Naive B cell (primary cell): ENCODE data around the gene LRRC17. TPM values are rescaled to one million over a fixed set of nuclear protein-coding genes. Genes with fewer than 3 reads are reported as not detected.
"Not testable (repeated sequence)": the region's sequence is repeated elsewhere in the genome, so short reads cannot be mapped to it uniquely, and the experiment has no call there.

Experiments used
- ATAC-seq, 2 donors: fragments of 150-1000 bp; cut with Tn5 transposase; 2 replicates each; pipeline ENCODE4 v1.10.0; 2021; ENCODE audit warnings: low read depth in 2 of 2, mild to moderate bottlenecking in 2 of 2, moderate library complexity in 2 of 2
- DNase-seq: peaks from one replicate; pipeline ENCODE4 v3.0.0; 2022
- H3K27ac Mint-ChIP-seq, 6 donors: one replicate each; pipeline ENCODE4 v1.8.0; 2020 to 2022; ENCODE audit warnings: mild to moderate bottlenecking in 6 of 6, mixed read lengths in 6 of 6, moderate library complexity in 5 of 6, inconsistent platforms in 2 of 6
- H3K27me3 Mint-ChIP-seq, 3 donors: one replicate each; pipeline ENCODE4 v1.8.0; 2021 to 2022; ENCODE audit warnings: mixed read lengths in 3 of 3, mild to moderate bottlenecking in 1 of 3
- H3K36me3 Mint-ChIP-seq, 2 donors: one replicate each; pipeline ENCODE4 v1.8.0; 2020 to 2022; ENCODE audit warnings: mixed read lengths in 2 of 2, inconsistent platforms in 1 of 2, mild to moderate bottlenecking in 1 of 2
- H3K4me1 Mint-ChIP-seq, 3 donors: one replicate each; pipeline ENCODE4 v1.8.0; 2020 to 2022; ENCODE audit warnings: mixed read lengths in 3 of 3, inconsistent platforms in 1 of 3, mild to moderate bottlenecking in 1 of 3, moderate library complexity in 1 of 3
- H3K4me3 Mint-ChIP-seq, 8 donors: one replicate each; pipeline ENCODE4 v1.8.0; 2020 to 2022; ENCODE audit warnings: mild to moderate bottlenecking in 8 of 8, mixed read lengths in 8 of 8, moderate library complexity in 8 of 8, inconsistent platforms in 2 of 8
- H3K9me3 Mint-ChIP-seq, 7 donors: one replicate each; pipeline ENCODE4 v1.8.0; 2020 to 2022; ENCODE audit warnings: mixed read lengths in 7 of 7, mild to moderate bottlenecking in 5 of 7, inconsistent platforms in 2 of 7, moderate library complexity in 1 of 7
- polyA plus RNA-seq, 6 donors: library from polyadenylated mRNA; unstranded; fragments of 300-500 nt; fragmentation: Illumina TruSeq; gene quantifications; one replicate each; pipeline ENCODE4 v1.2.3, GENCODE V29; 2021; ENCODE audit warnings: low read depth in 6 of 6

LRRC17 gene
- polyA plus RNA-seq, 6 donors from 2014 or later, result 0.40 to 1.2 TPM; not detected in 4

DNA sequence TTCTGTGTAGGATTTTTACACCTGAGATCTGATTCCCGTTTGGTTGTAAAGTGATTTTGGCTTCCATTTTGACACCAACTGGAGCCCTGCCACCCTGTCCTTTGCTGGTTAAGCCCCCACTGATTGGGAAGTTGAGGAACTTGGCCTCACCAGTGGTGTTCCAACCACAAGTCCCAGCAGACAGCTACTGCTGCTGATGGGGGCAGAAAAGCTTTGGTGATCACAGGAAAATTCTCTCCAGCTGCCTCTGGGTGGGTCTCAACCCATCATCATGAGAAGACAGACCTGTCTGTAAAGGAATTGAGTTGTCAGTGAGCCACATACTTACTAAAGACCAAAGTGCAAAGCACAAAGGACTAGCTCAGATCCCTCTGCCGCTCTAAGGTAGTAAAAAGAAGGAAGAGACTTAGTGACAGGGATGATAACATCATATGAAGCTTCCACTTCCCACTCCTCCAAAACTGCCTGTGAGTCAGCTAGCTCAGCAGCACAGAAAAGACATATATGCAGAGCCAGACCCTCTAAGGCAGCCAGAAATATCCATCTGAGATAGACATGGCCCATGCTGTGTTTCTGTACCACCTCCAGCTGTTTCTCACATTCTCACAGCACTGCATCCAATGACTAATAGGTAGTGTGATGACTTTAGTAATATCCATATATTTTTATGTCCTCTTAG is 22.4 kb upstream of the LRRC17 start:
- no peaks in the 10 kb centered on the region for H3K36me3 Mint-ChIP-seq
- peaks cover 0 to 1% (median 0%) of the 10 kb centered on the region in 3 donors for H3K4me1 Mint-ChIP-seq
- peaks cover 0 to 2% (median 0%) of the 10 kb centered on the region in 7 donors for H3K9me3 Mint-ChIP-seq
- no peaks in the 10 kb centered on the region for H3K27me3 Mint-ChIP-seq
- ATAC-seq (no peak), DNase-seq (no peak)
- H3K27ac Mint-ChIP-seq, result no peak overlapping the region
- no peak overlapping the region for H3K4me3 Mint-ChIP-seq

DNA sequence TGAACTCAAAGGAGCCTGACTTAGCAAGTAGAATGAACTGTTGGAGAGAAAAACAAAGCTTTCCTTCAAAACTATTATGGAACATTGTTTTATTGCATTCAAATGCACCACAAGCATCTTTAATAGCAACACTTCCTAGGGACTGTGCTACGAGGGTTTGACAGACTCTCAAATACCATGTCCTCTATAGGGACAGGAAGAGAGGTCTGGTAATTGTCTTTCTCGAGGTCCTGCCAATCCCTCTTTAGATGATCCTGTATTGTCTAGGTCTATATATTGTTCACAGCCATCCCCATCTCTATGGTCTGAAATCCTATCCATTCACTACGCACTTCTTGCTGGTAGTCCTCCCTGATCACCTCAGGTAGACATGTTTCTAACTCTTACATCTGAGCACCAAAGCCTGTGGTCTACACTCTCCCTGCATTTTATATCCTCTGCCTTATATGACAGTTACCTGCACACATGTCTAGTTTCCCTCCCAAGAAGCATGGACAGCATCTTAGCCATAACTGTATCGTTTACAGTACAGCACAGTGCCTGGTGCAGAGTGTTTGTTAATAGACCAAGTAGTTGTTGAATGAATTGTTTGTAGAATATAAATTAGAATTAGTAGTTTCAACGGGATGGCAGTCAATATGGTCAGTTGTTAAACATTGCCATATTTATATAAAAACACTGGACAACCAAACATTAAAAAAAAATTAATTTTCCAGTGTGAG is 21.7 kb upstream of the LRRC17 start:
- peaks cover 0 to 1% (median 0%) of the 10 kb centered on the region in 3 donors for H3K4me1 Mint-ChIP-seq
- H3K27me3 Mint-ChIP-seq, result no peaks in the 10 kb centered on the region
- no peaks in the 10 kb centered on the region for H3K36me3 Mint-ChIP-seq
- no peak overlapping the region for H3K27ac Mint-ChIP-seq
- ATAC-seq (no peak), DNase-seq (no peak)
- peaks cover 0 to 2% (median 0%) of the 10 kb centered on the region in 7 donors for H3K9me3 Mint-ChIP-seq
- no peak overlapping the region for H3K4me3 Mint-ChIP-seq

DNA sequence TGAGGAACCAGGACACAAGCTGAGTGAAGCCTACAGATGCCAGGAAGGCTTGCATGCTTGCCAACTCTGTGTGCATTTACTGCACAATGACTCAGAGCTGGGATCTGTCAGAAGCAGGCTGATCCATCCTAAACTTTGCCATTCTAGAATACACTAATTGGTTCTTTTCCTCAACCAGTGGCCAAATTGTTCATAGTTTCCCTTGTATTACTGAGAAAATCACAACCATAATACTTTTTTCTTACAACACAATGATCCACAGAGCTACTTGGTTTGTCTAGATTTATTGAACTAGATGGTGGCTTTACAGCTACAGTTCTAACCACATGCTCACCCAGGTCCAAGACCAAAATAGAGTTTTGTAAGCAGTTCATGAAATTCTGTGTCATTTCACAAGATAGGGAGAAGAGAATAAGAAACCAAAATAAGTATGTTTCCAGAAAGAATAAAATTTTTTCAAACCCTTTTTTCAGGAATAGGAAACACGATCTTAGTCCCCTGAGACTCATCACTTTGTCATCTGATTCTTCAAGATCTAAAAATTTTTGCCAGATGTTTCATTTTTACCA is 21.0 kb upstream of the LRRC17 start:
- no peaks in the 10 kb centered on the region for H3K27me3 Mint-ChIP-seq
- H3K4me1 Mint-ChIP-seq, result peaks cover 0 to 1% (median 0%) of the 10 kb centered on the region in 3 donors
- H3K27ac Mint-ChIP-seq, result no peak overlapping the region
- H3K4me3 Mint-ChIP-seq, result no peak overlapping the region
- ATAC-seq (no peak), DNase-seq (no peak)
- H3K9me3 Mint-ChIP-seq, result peaks cover 0 to 2% (median 0%) of the 10 kb centered on the region in 7 donors
- H3K36me3 Mint-ChIP-seq, result no peaks in the 10 kb centered on the region

DNA sequence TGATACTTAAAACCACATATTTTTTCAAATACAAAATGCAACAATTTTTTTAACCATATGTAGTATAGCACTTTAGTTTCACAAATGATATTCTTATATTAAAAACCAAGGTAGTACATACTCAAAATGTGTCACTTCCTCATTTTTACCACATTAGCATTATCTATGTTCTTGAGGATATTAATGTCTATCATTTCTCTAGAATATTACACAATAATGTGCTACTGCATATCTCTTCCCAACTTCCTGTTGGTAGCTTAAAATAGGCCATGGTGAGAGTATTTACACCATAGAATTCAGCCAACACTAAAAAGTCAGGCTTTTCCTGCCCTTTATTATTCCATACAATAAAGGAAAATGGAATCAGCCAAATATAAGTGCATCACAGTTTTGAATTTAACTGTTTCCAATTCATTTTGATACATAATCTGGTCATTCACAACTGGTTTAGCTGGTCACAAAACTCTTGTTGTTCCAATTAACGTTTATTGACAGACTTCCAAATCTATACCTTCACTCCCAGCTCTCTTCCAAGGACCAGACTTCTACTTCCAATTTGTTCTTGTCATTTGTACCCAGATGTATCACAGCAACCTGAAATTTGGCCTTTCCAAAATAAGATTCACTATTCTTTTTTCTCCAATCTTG is 20.0 kb upstream of the LRRC17 start:
- no peaks in the 10 kb centered on the region for H3K27me3 Mint-ChIP-seq
- peaks cover 0 to 1% (median 0%) of the 10 kb centered on the region in 3 donors for H3K4me1 Mint-ChIP-seq
- H3K4me3 Mint-ChIP-seq, result no peak overlapping the region
- H3K36me3 Mint-ChIP-seq, result no peaks in the 10 kb centered on the region
- no peak for DNase-seq
- no peak overlapping the region for H3K27ac Mint-ChIP-seq
- peak; percentile 46 to 61 for ATAC-seq
- H3K9me3 Mint-ChIP-seq, result peaks cover 0 to 2% (median 0%) of the 10 kb centered on the region in 7 donors

DNA sequence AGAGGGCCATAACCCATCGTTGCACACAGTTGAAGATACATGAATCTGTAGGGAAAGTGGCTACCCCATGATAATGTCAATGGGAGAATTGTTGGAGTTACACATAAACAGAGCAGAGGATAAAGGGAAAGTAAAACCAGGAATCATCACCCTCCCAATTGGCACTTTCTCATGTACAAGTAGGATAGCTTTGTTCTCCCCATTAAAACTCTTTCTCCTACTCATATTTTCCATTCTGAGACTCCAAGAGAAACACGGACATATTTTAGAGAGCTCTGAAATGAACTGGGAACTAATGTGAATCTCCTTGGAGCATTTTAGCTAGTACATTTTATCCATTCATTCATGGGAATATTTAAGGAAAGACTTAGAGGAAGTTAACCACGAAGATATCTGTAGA is 17.2 kb upstream of the LRRC17 start:
- DNase-seq, result no peak
- no peaks in the 10 kb centered on the region for H3K36me3 Mint-ChIP-seq
- H3K4me1 Mint-ChIP-seq, result peaks cover 0 to 1% (median 0%) of the 10 kb centered on the region in 3 donors
- no peak for ATAC-seq
- no peak overlapping the region for H3K4me3 Mint-ChIP-seq
- H3K27ac Mint-ChIP-seq, result no peak overlapping the region
- H3K9me3 Mint-ChIP-seq, result peaks cover 0 to 2% (median 0%) of the 10 kb centered on the region in 7 donors
- no peaks in the 10 kb centered on the region for H3K27me3 Mint-ChIP-seq

DNA sequence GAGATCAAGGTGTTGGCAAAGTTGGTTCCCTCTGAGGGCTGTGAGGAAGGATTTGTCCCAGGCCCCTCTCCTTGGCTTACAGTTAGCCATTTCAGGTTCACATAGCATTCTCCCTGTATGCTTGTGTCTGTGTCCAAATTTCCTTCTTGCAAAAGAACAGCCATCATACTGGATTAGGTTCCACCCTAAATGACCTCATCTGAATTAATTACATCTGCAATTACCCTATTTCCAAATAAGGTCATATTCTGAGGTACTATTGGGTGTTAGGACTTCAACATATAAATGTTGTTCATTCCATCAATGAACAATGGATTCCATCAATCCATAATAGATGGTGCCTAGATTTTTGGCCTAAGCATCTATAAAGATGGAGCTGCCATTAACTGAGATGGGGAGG is 16.2 kb upstream of the LRRC17 start:
- Mint-ChIP-seq H3K36me3 (no peaks in the 10 kb centered on the region), H3K27me3 (no peaks in the 10 kb centered on the region)
- DNase-seq, result no peak

DNA sequence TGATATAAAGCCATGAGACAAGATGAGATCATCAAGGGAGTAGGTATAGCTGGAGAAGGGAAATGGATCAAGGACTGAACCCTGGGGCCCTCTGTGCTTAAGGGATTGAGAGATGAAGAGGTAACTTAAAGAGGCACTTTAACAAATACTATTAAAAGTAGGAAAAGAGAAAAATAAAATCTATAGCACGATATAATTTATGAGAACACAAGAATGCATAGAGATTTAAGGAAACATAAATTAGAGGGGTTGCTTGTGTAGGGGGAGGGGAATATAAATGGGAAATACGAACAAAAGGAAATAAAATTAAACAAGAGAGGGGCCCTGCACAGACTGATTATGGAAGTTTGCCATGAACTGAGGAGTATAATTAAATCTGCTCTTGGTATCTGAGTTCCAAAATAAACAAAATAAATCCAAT is 15.6 kb upstream of the LRRC17 start:
- H3K4me1 Mint-ChIP-seq, result peaks cover 0 to 1% (median 0%) of the 10 kb centered on the region in 3 donors
- peaks cover 0 to 2% (median 0%) of the 10 kb centered on the region in 7 donors for H3K9me3 Mint-ChIP-seq
- H3K27me3 Mint-ChIP-seq, result no peaks in the 10 kb centered on the region
- H3K36me3 Mint-ChIP-seq, result no peaks in the 10 kb centered on the region
- no peak overlapping the region for H3K4me3 Mint-ChIP-seq
- DNase-seq, result no peak
- ATAC-seq, result no peak
- H3K27ac Mint-ChIP-seq, result peak overlapping the region in 1 of 6 donors; percentile 23

More for the DNA sequence above, 16.2 kb upstream of the LRRC17 start:
- H3K9me3 Mint-ChIP-seq, result peaks cover 0 to 2% (median 0%) of the 10 kb centered on the region in 7 donors
- H3K4me3 Mint-ChIP-seq, result no peak overlapping the region
- ATAC-seq, result no peak
- H3K27ac Mint-ChIP-seq, result no peak overlapping the region
- peaks cover 0 to 1% (median 0%) of the 10 kb centered on the region in 3 donors for H3K4me1 Mint-ChIP-seq

DNA sequence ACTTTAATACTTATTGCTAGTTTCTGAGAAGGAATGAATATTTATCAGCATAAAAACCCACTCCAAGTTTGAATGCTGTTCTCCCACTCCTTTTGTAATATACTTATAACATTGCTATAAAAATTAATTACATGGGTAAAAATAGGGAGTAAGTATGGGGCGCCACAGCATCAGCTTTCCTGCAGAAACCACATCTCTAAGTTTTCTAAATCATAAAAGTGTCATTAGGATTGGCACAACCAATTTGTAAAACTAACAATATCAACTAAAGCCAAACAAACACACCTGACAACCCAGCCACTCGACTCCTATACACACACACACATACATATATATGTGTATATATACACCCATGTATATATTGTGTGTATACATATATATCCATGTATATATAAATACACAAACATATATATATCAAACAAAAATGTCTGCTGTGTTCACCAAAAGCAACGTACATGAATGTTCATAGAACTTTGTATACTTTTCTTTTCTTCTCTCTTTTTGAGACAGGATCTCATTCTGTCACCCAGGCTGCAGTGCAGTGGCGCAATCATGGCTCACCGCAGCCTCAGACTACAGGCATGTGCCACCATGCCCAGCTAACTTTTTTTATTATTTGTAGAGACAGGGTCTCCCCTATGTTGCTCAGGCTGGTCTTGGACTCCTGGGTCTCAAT is 14.8 kb upstream of the LRRC17 start:
- H3K36me3 Mint-ChIP-seq, result no peaks in the 10 kb centered on the region
- DNase-seq, result no peak
- no peak overlapping the region for H3K4me3 Mint-ChIP-seq
- peaks cover 0 to 1% (median 0%) of the 10 kb centered on the region in 3 donors for H3K4me1 Mint-ChIP-seq
- H3K27ac Mint-ChIP-seq, result no peak overlapping the region
- no peak for ATAC-seq
- H3K27me3 Mint-ChIP-seq, result no peaks in the 10 kb centered on the region
- peaks cover 0 to 2% (median 0%) of the 10 kb centered on the region in 7 donors for H3K9me3 Mint-ChIP-seq

DNA sequence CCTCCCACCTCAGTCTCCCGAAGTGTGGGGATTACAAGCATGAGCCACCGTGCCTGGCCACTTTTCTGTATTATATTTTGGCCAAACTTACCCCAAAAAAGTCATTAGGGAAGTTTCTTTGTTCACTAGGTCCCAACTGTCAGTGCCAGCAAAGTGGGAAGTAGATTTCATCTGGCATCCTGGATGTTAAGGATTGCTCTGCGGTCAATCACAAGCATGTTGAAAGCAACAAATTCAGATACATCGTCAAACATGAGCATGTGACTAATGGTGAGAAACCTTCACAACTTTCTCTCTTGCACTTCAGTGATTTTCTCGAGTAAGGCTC is 14.3 kb upstream of the LRRC17 start:
- Mint-ChIP-seq H3K4me1 (peaks cover 0 to 1% (median 0%) of the 10 kb centered on the region in 3 donors), H3K27ac (no peak overlapping the region), H3K9me3 (peaks cover 0 to 3% (median under 1%) of the 10 kb centered on the region in 7 donors), H3K27me3 (no peaks in the 10 kb centered on the region), H3K36me3 (no peaks in the 10 kb centered on the region), H3K4me3 (no peak overlapping the region)
- ATAC-seq, result no peak
- no peak for DNase-seq

DNA sequence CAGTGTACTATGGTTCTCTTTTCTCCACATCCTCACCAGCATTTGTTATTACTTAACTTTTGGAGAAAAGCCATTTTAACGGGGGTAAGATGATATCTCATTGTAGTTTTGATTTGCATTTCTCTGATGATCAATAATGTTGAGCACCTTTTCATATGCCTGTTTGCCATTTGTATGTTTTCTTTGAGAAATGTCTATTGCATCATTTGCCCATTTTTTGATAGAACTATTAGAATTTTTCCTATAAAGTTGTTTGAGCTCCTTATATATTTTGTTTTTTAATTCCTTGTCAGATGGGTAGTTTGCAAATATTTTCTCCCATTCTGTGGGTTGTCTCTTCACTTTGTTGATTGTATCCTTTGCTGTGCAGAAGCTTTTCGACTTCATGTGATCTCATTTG is 10.7 kb upstream of the LRRC17 start:
- not testable (repeated sequence) for H3K4me1 Mint-ChIP-seq, H3K4me3 Mint-ChIP-seq, H3K27me3 Mint-ChIP-seq, ATAC-seq, H3K27ac Mint-ChIP-seq, DNase-seq, H3K36me3 Mint-ChIP-seq
- H3K9me3 Mint-ChIP-seq, result peaks cover 0 to 36% (median 12%) of the 10 kb centered on the region in 7 donors

DNA sequence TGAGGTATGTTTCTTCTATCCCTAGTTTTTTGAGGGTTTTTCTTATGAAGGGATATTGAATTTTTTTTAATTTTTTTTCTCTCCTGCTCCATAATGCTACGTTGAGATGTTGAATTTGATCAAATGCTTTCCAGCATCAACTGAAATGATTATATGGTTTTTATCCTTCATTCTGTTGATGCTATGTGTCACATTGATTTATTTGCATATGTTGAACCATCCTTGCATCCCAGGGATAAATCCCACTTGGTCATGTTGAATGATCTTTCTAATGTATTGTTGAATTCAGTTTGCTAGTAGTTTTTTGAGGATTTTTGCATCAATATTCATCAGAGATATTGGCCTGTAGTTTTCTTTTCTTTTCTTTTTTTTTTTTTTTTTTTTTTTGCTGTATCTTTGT is 9.2 kb upstream of the LRRC17 start:
- not testable (repeated sequence) for H3K27ac Mint-ChIP-seq, H3K36me3 Mint-ChIP-seq, H3K27me3 Mint-ChIP-seq, H3K4me3 Mint-ChIP-seq, H3K4me1 Mint-ChIP-seq, DNase-seq, ATAC-seq
- H3K9me3 Mint-ChIP-seq, result peaks cover 0 to 49% (median 18%) of the 10 kb centered on the region in 7 donors

DNA sequence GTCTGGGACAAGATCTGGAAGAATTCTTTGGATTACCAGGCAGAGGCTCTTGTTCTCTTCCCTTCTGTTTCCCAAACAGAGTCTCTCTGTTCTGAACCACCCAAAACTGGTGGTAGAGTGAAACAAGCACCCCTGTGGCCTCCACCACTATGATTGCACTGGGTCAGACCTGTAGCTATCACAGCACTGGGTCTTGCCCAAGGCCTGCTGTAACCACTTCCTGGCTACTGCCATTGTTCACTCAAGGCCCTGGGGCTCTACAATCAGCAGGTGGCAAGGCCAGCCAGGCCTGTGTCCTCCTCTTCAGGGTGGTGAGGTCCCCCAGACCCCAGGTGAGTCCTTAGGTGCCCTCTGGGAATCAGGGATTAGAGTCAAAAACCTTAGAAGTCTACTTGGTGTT is 4.1 kb upstream of the LRRC17 start:
- H3K36me3 Mint-ChIP-seq, result peaks cover 0 to 16% of the 10 kb centered on the region in 2 donors
- H3K27ac Mint-ChIP-seq, result peak overlapping the region in 1 of 6 donors; percentile 38
- H3K27me3 Mint-ChIP-seq, result no peaks in the 10 kb centered on the region
- ATAC-seq (no peak), DNase-seq (no peak)
- peaks cover 0 to 44% (median 20%) of the 10 kb centered on the region in 7 donors for H3K9me3 Mint-ChIP-seq
- no peak overlapping the region for H3K4me3 Mint-ChIP-seq
- peaks cover 0 to 9% (median 3%) of the 10 kb centered on the region in 3 donors for H3K4me1 Mint-ChIP-seq

DNA sequence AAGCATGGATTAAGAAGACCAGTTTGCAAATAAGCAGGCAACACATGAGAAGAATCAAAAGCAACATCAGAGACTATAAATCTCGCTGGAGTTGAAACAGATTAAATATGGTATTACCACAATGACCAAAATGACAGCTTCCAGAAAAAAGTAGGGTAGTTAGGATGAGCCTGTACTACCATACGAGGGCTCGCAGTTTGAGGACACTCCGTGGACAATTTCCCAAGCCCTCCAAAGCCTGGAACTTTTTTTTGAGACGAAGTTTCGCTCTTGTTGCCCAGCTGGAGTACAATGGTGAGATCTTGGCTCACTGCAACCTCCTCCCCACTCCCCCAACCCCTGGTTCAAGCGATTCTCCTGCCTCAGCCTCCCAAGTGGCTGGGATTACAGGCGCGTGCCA is 1.0 kb downstream of the LRRC17 start:
- Mint-ChIP-seq H3K36me3 (peaks cover 0 to 16% of the 10 kb centered on the region in 2 donors), H3K4me1 (peaks cover 0 to 9% (median 3%) of the 10 kb centered on the region in 3 donors)

More for the DNA sequence above, 1.0 kb downstream of the LRRC17 start:
- Mint-ChIP-seq H3K27me3 (no peaks in the 10 kb centered on the region), H3K4me3 (no peak overlapping the region), H3K9me3 (peaks cover 0 to 2% (median 0%) of the 10 kb centered on the region in 7 donors), H3K27ac (no peak overlapping the region)
- no peak for ATAC-seq
- DNase-seq, result no peak
